ENCODE data around the gene LRP6. TPM values are rescaled to one million over a fixed set of nuclear protein-coding genes. Genes with fewer than 3 reads are reported as not detected.

The LRP6 gene
- total RNA-seq, 2 donors from 2014 or later = 26.2 to 37.9 TPM

- Histone ChIP-seq H3K4me1 (no peaks in the 10 kb centered on the region), H3K36me3 (no peaks in the 10 kb centered on the region), H3K4me3 (no peak overlapping the region), H3K9ac (ENCODE audit: low read depth in 2 of 2, low read length in 2 of 2) (no peak overlapping the region), H3K27me3 (no peaks in the 10 kb centered on the region), H3K27ac (no peak overlapping the region), H3K9me3 (no peaks in the 10 kb centered on the region)
- intact Hi-C loops (cut with DNase I) = no loop called here
- TF ChIP-seq CTCF (IDR thresholded peaks at IDR 0.05) = no peak
- DNase-seq = no peak
These were observed 22.5 kb downstream of the LRP6 start for GRCh38 chr12:12244341-12244740.

GRCh38 chr12:12240662-12241340 is 26.0 kb downstream of the LRP6 start:
- TF ChIP-seq CTCF (IDR thresholded peaks at IDR 0.05) = no peak
- no peaks in the 10 kb centered on the region for H3K27me3 ChIP-seq
- no peaks in the 10 kb centered on the region for H3K9me3 ChIP-seq
- H3K4me1 ChIP-seq = no peaks in the 10 kb centered on the region
- no peak for DNase-seq
- H3K4me3 ChIP-seq = no peak overlapping the region
- H3K9ac ChIP-seq (ENCODE audit: low read depth in 2 of 2, low read length in 2 of 2) = no peak overlapping the region
- H3K27ac ChIP-seq = no peak overlapping the region
- intact Hi-C loops (cut with DNase I) = no loop called here
- no peaks in the 10 kb centered on the region for H3K36me3 ChIP-seq

GRCh38 chr12:12239127-12239526 is 27.7 kb downstream of the LRP6 start:
- no peak for TF ChIP-seq CTCF (IDR thresholded peaks at IDR 0.05)
- no peaks in the 10 kb centered on the region for H3K9me3 ChIP-seq
- no peaks in the 10 kb centered on the region for H3K4me1 ChIP-seq
- no peak overlapping the region for H3K4me3 ChIP-seq
- intact Hi-C loops (cut with DNase I) = no loop called here
- no peaks in the 10 kb centered on the region for H3K27me3 ChIP-seq
- H3K27ac ChIP-seq = no peak overlapping the region
- no peak for DNase-seq
- H3K36me3 ChIP-seq = no peaks in the 10 kb centered on the region
- H3K9ac ChIP-seq (ENCODE audit: low read depth in 2 of 2, low read length in 2 of 2) = no peak overlapping the region

- no peaks in the 10 kb centered on the region for H3K9me3 ChIP-seq
- H3K36me3 ChIP-seq = no peaks in the 10 kb centered on the region
- H3K27me3 ChIP-seq = no peaks in the 10 kb centered on the region
- DNase-seq = no peak
- H3K27ac ChIP-seq = no peak overlapping the region
- no peak overlapping the region for H3K4me3 ChIP-seq
- intact Hi-C loops (cut with DNase I) = no loop called here
- H3K4me1 ChIP-seq = no peaks in the 10 kb centered on the region
- TF ChIP-seq CTCF (IDR thresholded peaks at IDR 0.05) = no peak
- no peak overlapping the region for H3K9ac ChIP-seq (ENCODE audit: low read depth in 2 of 2, low read length in 2 of 2)
These were observed 28.2 kb downstream of the LRP6 start for GRCh38 chr12:12238605-12239004.

- no peaks in the 10 kb centered on the region for H3K36me3 ChIP-seq
- intact Hi-C loops (cut with DNase I) = no loop called here
- DNase-seq = no peak
- H3K9ac ChIP-seq (ENCODE audit: low read depth in 2 of 2, low read length in 2 of 2) = no peak overlapping the region
- H3K4me1 ChIP-seq = no peaks in the 10 kb centered on the region
- no peak for TF ChIP-seq CTCF (IDR thresholded peaks at IDR 0.05)
- no peaks in the 10 kb centered on the region for H3K9me3 ChIP-seq
- H3K27me3 ChIP-seq = no peaks in the 10 kb centered on the region
- no peak overlapping the region for H3K27ac ChIP-seq
- H3K4me3 ChIP-seq = no peak overlapping the region
These were observed 29.9 kb downstream of the LRP6 start for GRCh38 chr12:12236896-12237295.

All from colonic mucosa (tissue), 4 donors.